DLD1 (cell line): ENCODE measurements around the gene RIPOR2.

Experiments
- in situ Hi-C: cut with HindIII; loops from 2 replicates; pipeline ENCODE4 v1.10.0; 2017; ENCODE audit warnings: low sequenced_read_pairs

RIPOR2 gene

GRCh38 chr6:24935366-24936152 is at the start of gene RIPOR2:
Gene RIPOR2 (minus strand): TSS chr6:24935960. CDS start chr6:24935898, 62 bp downstream.
- in situ Hi-C loops = no loop called here

GRCh38 chr6:24985323-24985722 is 49.6 kb upstream of the RIPOR2 start:
- in situ Hi-C loops = no loop called here

GRCh38 chr6:24982231-24982630 is 46.5 kb upstream of the RIPOR2 start:
- in situ Hi-C loops = no loop called here

- in situ Hi-C loops = no loop called here
Observed at GRCh38 chr6:24981386-24981760, 45.6 kb upstream of the RIPOR2 start.

GRCh38 chr6:24980507-24981385 is 45.0 kb upstream of the RIPOR2 start:
- in situ Hi-C loops = no loop called here

- in situ Hi-C loops = no loop called here
Observed at GRCh38 chr6:24979176-24979575, 43.4 kb upstream of the RIPOR2 start.

- in situ Hi-C loops = no loop called here
Observed at GRCh38 chr6:24974182-24975171, 38.7 kb upstream of the RIPOR2 start.

GRCh38 chr6:24972311-24972958 is 36.7 kb upstream of the RIPOR2 start:
- in situ Hi-C loops = no loop called here

GRCh38 chr6:24971067-24971466 is 35.3 kb upstream of the RIPOR2 start:
- in situ Hi-C loops = no loop called here

GRCh38 chr6:24969343-24969860 is 33.6 kb upstream of the RIPOR2 start:
- in situ Hi-C loops = no loop called here

GRCh38 chr6:24968783-24969182 is 33.0 kb upstream of the RIPOR2 start:
- in situ Hi-C loops = no loop called here

GRCh38 chr6:24967211-24967610 is 31.5 kb upstream of the RIPOR2 start:
- in situ Hi-C loops = no loop called here

GRCh38 chr6:24966381-24966780 is 30.6 kb upstream of the RIPOR2 start:
- in situ Hi-C loops = no loop called here

GRCh38 chr6:24963887-24964570 is 28.3 kb upstream of the RIPOR2 start:
- in situ Hi-C loops = no loop called here

GRCh38 chr6:24963339-24963738 is 27.6 kb upstream of the RIPOR2 start:
- in situ Hi-C loops = no loop called here

- in situ Hi-C loops = no loop called here
Observed at GRCh38 chr6:24961852-24962251, 26.1 kb upstream of the RIPOR2 start.

- in situ Hi-C loops = no loop called here
Observed at GRCh38 chr6:24960991-24961475, 25.3 kb upstream of the RIPOR2 start.

GRCh38 chr6:24959319-24959718 is 23.6 kb upstream of the RIPOR2 start:
- in situ Hi-C loops = no loop called here

GRCh38 chr6:24957199-24957598 is 21.4 kb upstream of the RIPOR2 start:
- in situ Hi-C loops = no loop called here
